GM18505 (cell line): ENCODE results near the gene LOXHD1.

Experiments used
- ATAC-seq: cut with Tn5 transposase; IDR thresholded peaks from one replicate; pipeline ENCODE4 v1.9.1; 2021; ENCODE audit not compliant: unreplicated experiment
- POLR2A ChIP-seq: IDR thresholded peaks from 4 replicates; pipeline ENCODE4 v1.6.1; 2011; ENCODE audit warnings: borderline replicate concordance; ENCODE audit not compliant: insufficient read depth, insufficient read length; ENCODE audit errors: extremely low read depth

Gene LOXHD1

GRCh38 chr18:46462523-46462922, 194.5 kb downstream of the LOXHD1 start:
- no peak for TF ChIP-seq POLR2A
- no peak for ATAC-seq

DNA sequence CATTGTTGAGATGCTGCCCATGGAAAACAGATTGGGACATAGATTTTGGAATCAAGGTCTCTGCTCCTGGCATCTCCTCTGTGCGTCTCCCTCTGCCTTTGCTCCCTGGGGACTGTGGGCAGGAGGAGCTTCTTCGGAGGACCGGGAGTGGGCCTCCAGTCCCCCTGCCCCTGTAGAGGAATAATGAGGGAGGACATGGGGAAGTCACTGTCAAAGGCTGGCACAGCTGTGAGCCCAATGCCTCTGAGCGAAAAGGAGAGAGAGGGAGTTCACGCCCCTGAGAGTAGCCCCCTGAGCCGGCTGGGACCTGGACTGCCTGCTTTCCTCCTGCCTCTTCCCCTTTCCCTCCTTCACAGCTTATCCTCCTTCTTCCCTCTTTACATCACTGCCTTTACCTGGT, 195.0 kb downstream of the LOXHD1 start:
- no peak for ATAC-seq
- TF ChIP-seq POLR2A: no peak

DNA sequence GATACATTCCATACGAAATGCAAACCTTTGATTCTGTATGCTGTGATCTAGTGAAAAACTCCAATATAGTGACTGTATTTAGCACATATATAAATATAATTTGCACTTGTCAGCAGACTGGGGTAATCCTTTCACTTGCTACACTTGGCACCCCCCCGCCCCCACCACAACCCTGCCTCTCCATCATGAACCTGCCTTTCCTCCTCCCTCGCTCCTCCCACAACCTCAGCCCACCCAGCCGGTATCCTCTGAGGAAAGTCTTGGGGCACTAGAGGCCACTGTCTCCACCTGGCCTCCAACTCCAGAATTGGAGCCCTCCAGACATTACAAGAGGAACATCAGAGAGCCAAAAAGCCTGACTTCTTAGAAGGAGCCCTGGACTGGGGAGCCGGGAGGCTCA, 196.3 kb downstream of the LOXHD1 start:
- TF ChIP-seq POLR2A: no peak
- no peak for ATAC-seq

GRCh38 chr18:46459789-46460455, 197.1 kb downstream of the LOXHD1 start:
- no peak for ATAC-seq
- TF ChIP-seq POLR2A: no peak

DNA sequence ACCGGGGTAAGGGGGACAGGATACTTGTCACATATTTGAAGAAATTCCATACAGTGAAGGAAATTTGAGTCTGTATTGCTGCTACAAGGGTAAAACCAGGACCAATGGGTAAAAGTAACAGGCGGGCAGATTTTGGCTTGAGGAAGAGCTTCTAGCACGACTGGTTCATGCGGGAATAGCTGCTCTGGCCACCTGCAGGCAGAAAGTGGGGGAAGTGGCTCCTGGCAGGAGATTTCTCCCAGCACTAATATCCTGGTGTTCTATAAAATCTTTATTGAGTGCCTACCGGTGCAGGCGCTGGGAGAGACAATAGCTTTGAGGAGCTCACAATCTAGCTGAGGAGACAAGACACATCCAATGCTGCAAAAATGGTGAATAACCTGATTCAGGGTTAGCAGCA, 198.5 kb downstream of the LOXHD1 start:
- no peak for TF ChIP-seq POLR2A
- no peak for ATAC-seq

GRCh38 chr18:46456691-46457090, 200.3 kb downstream of the LOXHD1 start:
- TF ChIP-seq POLR2A: no peak

DNA sequence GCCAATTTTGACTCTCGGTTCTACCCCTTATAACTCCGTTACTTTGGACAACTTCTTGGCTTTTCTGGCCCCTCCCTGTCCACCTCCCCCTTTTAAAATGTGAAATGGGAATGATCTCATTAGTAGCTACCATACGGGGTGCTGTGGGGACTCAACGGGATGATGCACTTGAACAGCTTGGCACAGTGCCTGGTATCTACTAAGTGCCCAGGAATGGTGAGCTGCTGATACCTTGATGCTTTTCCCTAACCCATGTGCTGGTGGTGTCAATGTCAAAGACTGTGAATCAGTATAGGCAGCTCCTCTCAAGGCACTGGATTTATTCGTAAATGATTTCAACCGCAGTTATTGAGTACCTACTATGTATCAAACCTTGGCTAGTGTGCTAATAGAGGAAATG, 204.2 kb downstream of the LOXHD1 start:
- no peak for ATAC-seq
- no peak for TF ChIP-seq POLR2A

More at GRCh38 chr18:46456691-46457090, 200.3 kb downstream of the LOXHD1 start:
- ATAC-seq: no peak

GRCh38 chr18:46449499-46449898, 207.5 kb downstream of the LOXHD1 start:
- TF ChIP-seq POLR2A: no peak

DNA sequence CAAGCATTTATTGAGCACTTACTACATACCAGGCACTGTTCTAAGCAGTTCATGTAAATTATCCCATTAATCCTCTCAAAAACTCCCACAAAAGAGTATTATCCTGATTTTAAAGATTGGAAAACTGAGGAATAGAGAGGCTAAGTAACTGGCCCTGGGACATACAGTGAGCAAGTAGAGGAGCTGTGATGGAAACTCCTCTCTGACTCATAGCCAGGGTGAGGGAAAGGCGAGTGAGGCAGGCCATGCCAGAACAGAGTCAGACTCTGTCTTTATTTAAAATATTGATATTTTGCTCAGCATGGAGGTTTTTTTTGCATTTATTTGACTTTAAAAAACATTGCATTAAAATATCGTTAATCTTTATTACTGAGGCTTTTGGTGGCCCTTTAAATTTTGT, 208.0 kb downstream of the LOXHD1 start:
- ATAC-seq: no peak
- no peak for TF ChIP-seq POLR2A

More at GRCh38 chr18:46449499-46449898, 207.5 kb downstream of the LOXHD1 start:
- no peak for ATAC-seq

- no peak for TF ChIP-seq POLR2A
- no peak for ATAC-seq
Observed at GRCh38 chr18:46448347-46448746, 208.7 kb downstream of the LOXHD1 start.

DNA sequence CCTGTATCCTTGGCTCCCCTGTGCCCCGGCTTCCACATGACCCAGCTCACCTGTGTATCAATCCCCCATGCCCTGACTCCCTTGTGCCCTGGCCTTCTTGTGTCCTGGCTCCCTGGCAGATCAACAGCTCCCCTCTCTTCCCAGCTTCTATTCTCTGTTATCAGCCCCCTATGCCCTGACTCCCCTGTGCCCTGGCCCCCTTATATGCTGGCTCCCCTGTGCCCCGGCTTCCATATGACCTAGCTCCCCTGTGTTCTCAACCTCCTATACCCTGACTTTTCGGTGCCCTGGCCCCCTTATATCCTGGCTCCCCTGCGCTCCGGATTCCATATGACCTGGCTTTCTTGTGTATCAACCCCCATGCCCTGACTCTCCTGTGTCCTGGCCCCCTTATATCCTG, 209.2 kb downstream of the LOXHD1 start:
- no peak for ATAC-seq
- TF ChIP-seq POLR2A: no peak

DNA sequence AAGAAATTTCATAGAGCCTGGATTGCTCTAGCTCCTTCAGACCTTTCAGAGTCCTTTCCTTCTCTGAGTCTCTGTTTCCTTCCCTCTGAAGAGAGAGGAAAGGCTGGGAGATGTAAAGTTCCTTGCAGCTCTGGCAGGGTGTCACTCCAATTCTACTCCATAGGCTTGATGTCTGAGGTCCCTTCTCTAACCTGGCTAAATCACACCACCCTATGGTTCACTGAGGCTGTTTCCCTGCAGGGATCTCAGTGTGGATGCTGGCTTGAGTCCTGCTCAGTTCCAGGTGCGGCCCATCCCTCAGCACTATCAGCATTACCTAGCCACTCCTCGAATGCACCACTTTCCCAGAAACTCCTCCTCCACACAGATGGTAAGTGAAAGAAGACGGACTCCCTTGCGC, 209.7 kb downstream of the LOXHD1 start:
- ATAC-seq: no peak

DNA sequence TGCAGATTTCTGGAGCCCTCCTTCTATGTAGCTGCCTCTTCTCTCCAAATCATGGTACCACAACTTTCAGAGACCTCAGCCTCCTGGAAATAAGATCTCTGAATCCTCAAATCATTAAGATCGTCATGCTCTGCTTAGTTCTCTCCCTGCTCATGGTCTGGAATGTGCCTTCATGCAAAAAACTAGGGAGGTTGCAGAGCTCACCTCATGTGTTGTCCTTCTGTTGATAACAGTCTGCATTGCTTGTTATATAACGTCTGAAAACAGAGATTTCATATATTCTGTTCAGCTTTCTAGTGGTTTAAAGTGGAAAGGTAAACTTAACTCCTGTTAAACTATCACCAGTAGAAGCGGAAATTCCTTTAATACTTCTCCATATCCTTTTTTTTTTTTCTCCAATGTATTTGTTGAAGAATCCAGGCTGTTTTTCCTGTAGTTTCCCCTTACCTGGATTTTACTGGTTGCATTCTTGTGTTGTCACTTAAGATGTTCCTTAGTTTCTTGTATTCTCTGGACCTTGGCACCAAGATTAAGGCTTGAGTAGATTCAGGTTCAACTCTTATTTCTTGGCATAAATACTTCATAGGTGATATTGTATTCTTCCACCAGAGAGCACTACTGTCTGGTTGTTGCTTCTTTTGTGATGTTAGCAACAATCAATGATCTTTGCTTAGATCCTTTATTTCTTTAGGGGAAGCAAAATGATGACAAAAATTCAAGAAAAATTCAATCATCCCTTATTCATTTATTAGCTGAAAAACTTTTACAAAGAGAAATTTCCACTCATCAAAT, 211.3 kb downstream of the LOXHD1 start:
- no peak for ATAC-seq
- no peak for TF ChIP-seq POLR2A

More for the DNA sequence above, 209.7 kb downstream of the LOXHD1 start:
- no peak for TF ChIP-seq POLR2A

DNA sequence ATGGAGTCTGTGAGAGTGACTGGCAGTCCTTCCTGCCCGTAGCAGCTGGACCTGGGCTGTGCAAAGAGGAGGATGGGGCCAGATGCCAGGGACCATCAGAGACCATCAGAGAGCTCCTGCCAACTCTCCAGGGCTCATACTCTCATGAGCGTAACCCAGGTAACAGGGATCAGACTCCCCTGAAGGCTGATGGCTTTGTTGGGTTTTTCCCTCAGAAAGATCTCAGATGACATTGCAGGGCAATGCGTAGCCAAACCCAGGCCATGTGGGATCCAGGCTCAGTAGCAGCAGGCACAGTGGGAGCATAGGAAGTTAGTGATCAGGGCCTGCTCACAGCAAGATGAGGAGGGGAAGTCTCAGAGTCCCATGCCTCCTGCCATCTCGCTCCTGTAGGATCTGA, 218.0 kb downstream of the LOXHD1 start:
- TF ChIP-seq POLR2A: no peak

More for the DNA sequence above, 218.0 kb downstream of the LOXHD1 start:
- ATAC-seq: no peak
